WTC11 (cell line): ENCODE results near the gene ERC1.

Source experiments
- ATF6 ChIP-seq: sonication (generic); formaldehyde crosslinking; IDR thresholded peaks from 2 replicates; pipeline ENCODE4 v1.8.1; 2023; ENCODE audit warnings: mild to moderate bottlenecking, missing genetic modification reagents
- E2F4 ChIP-seq: sonication (generic); formaldehyde crosslinking; IDR thresholded peaks from 2 replicates; pipeline ENCODE4 v1.8.1; 2022; ENCODE audit warnings: low read depth, mild to moderate bottlenecking, moderate library complexity, missing genetic modification reagents, borderline replicate concordance
- E2F5 ChIP-seq: sonication (generic); formaldehyde crosslinking; IDR thresholded peaks from 2 replicates; pipeline ENCODE4 v1.8.1; 2022; ENCODE audit warnings: mild to moderate bottlenecking, moderate library complexity, missing genetic modification reagents
- NFE2L1 ChIP-seq: sonication (generic); formaldehyde crosslinking; IDR thresholded peaks from 2 replicates; pipeline ENCODE4 v1.8.1; 2023; ENCODE audit warnings: missing genetic modification reagents
- STAT6 ChIP-seq: sonication (generic); formaldehyde crosslinking; conservative IDR thresholded peaks from 2 replicates; pipeline ENCODE4 v1.8.1; 2023; ENCODE audit warnings: mild to moderate bottlenecking, low read depth, missing genetic modification reagents, moderate library complexity
- ZNF121 ChIP-seq: sonication (generic); formaldehyde crosslinking; IDR thresholded peaks from 2 replicates; pipeline ENCODE4 v1.8.0; 2023; ENCODE audit warnings: missing genetic modification reagents
- ZNF138 ChIP-seq: sonication (generic); formaldehyde crosslinking; conservative IDR thresholded peaks from 2 replicates; pipeline ENCODE4 v1.8.1; 2022; ENCODE audit warnings: mild to moderate bottlenecking, moderate library complexity, missing genetic modification reagents
- TF ChIP-seq, protein P1 (sequence below): sonication (generic); formaldehyde crosslinking; conservative IDR thresholded peaks from 2 replicates; pipeline ENCODE4 v1.8.1; 2022; ENCODE audit warnings: mild to moderate bottlenecking, missing genetic modification reagents
- TF ChIP-seq, protein P2 (sequence below): fragments of 200-600 bp; IDR thresholded peaks from 2 replicates; pipeline ENCODE4 v1.8.0; 2022; ENCODE audit warnings: antibody characterized with exemption
- TF ChIP-seq, protein P3 (sequence below): sonication (generic); formaldehyde crosslinking; IDR thresholded peaks from 2 replicates; pipeline ENCODE4 v1.8.1; 2022; ENCODE audit warnings: mild to moderate bottlenecking, missing genetic modification reagents, moderate library complexity, borderline replicate concordance
- TF ChIP-seq, protein P4 (sequence below): sonication (generic); formaldehyde crosslinking; IDR thresholded peaks from 2 replicates; pipeline ENCODE4 v1.8.1; 2023; ENCODE audit warnings: mild to moderate bottlenecking, missing genetic modification reagents, moderate library complexity
- TF ChIP-seq, protein P5 (sequence below): sonication (generic); formaldehyde crosslinking; IDR thresholded peaks from 2 replicates; pipeline ENCODE4 v1.8.0; 2022; ENCODE audit warnings: mild to moderate bottlenecking, missing genetic modification reagents

DNA sequence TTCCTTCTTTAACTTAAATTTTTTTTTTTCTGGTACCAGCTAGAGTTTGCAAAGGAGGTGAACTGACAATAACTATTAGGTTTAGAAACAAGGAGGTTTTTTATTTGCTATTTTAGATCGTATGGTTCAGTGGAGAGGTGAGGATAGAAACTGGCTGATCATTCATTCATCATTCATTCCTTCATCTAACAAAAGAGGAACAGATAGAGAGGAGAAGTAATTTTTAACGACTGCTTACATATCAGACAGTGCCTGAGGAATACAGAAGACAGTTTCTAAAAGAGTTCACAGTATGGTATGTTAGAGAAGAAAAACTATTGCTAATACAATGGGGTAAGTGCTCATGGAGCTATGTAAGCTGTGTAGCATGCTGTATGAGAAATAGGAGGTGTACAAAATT, 111.1 kb downstream of the ERC1 start:
- TF ChIP-seq, protein P1, sequence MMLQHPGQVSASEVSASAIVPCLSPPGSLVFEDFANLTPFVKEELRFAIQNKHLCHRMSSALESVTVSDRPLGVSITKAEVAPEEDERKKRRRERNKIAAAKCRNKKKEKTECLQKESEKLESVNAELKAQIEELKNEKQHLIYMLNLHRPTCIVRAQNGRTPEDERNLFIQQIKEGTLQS (CRISPR knock-in tag) = no peak
- TF ChIP-seq, protein P2, sequence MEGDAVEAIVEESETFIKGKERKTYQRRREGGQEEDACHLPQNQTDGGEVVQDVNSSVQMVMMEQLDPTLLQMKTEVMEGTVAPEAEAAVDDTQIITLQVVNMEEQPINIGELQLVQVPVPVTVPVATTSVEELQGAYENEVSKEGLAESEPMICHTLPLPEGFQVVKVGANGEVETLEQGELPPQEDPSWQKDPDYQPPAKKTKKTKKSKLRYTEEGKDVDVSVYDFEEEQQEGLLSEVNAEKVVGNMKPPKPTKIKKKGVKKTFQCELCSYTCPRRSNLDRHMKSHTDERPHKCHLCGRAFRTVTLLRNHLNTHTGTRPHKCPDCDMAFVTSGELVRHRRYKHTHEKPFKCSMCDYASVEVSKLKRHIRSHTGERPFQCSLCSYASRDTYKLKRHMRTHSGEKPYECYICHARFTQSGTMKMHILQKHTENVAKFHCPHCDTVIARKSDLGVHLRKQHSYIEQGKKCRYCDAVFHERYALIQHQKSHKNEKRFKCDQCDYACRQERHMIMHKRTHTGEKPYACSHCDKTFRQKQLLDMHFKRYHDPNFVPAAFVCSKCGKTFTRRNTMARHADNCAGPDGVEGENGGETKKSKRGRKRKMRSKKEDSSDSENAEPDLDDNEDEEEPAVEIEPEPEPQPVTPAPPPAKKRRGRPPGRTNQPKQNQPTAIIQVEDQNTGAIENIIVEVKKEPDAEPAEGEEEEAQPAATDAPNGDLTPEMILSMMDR = no peak
- no peak for TF ChIP-seq STAT6 (CRISPR knock-in tag)
- TF ChIP-seq, protein P3, sequence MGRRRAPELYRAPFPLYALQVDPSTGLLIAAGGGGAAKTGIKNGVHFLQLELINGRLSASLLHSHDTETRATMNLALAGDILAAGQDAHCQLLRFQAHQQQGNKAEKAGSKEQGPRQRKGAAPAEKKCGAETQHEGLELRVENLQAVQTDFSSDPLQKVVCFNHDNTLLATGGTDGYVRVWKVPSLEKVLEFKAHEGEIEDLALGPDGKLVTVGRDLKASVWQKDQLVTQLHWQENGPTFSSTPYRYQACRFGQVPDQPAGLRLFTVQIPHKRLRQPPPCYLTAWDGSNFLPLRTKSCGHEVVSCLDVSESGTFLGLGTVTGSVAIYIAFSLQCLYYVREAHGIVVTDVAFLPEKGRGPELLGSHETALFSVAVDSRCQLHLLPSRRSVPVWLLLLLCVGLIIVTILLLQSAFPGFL = no peak
- TF ChIP-seq ZNF121 (CRISPR knock-in tag) = no peak
- TF ChIP-seq ATF6 = no peak
- TF ChIP-seq, protein P4, sequence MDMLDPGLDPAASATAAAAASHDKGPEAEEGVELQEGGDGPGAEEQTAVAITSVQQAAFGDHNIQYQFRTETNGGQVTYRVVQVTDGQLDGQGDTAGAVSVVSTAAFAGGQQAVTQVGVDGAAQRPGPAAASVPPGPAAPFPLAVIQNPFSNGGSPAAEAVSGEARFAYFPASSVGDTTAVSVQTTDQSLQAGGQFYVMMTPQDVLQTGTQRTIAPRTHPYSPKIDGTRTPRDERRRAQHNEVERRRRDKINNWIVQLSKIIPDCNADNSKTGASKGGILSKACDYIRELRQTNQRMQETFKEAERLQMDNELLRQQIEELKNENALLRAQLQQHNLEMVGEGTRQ (CRISPR knock-in tag) = no peak
- TF ChIP-seq ZNF138 (CRISPR knock-in tag) = no peak
- no peak for TF ChIP-seq E2F4
- no peak for TF ChIP-seq E2F5
- no peak for TF ChIP-seq NFE2L1
- TF ChIP-seq, protein P5, sequence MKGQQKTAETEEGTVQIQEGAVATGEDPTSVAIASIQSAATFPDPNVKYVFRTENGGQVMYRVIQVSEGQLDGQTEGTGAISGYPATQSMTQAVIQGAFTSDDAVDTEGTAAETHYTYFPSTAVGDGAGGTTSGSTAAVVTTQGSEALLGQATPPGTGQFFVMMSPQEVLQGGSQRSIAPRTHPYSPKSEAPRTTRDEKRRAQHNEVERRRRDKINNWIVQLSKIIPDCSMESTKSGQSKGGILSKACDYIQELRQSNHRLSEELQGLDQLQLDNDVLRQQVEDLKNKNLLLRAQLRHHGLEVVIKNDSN = no peak
